ENCODE results near the gene CDAN1. TPM values are rescaled to one million over a fixed set of nuclear protein-coding genes. Genes with fewer than 3 reads are reported as not detected.

CDAN1 gene
- total RNA-seq, 2 donors from 2014 or later: 22.3 to 26.9 TPM

DNA sequence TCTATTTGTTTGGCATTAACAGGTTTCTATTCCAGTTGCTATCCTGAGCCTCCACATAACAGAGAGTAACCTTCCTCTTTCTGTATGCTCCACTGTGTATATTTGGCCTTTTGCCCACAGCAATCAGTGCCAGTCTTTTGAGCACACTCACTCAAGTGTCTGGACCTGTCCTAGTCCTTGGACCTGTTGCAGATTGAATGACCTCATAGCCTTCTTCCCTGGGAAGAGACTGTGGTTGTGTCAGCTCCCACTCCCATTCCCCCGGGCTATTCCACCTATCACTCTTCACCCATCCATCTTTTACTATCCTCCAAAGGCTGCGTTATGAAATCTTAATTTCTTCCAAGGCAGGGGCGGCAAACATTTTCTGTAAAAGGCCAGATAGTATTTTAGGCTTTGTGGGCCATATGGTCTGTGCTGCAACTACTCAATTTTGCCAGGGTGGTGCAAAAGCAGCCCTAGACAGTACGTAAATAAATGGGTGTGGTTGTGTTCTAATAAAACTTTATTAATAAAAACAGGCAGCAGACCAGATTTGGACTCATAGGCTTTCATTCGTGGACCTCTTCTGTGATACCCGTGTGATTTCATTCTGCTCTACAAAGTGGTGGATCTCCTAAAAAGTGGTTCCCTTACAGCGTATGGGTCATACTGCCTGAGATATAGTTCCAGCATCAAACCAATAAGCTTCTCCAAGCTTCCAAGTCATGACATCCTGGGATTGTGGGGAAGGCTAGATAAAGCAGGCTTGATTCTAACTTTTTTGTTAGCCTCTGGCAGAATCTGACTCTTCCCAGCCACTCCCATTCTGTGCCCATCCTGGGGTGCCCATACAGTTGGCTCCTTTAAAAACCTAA lies 57.4 kb downstream of the CDAN1 start:
- Histone ChIP-seq H3K27me3 (replicated peaks; ENCODE audit: insufficient read depth) (no peaks in the 10 kb centered on the region), H3K4me3 (no peak overlapping the region), H3K27ac (no peak overlapping the region), H3K4me1 (replicated peaks) (no peaks in the 10 kb centered on the region), H3K36me3 (peaks cover 0 to 4% of the 10 kb centered on the region in 2 donors), H3K9me3 (no peaks in the 10 kb centered on the region)
- TF ChIP-seq POLR2A (IDR thresholded peaks at IDR 0.05) (no peak), POLR2AphosphoS5 (IDR thresholded peaks at IDR 0.05) (no peak), CTCF (IDR thresholded peaks at IDR 0.05) (no peak)
- no peak for DNase-seq (ENCODE audit: low spot score)
- intact Hi-C loops (cut with DNase I): no loop called here
- WGBS: 76% methylated on average over 7 of the region's 7 CpGs

DNA sequence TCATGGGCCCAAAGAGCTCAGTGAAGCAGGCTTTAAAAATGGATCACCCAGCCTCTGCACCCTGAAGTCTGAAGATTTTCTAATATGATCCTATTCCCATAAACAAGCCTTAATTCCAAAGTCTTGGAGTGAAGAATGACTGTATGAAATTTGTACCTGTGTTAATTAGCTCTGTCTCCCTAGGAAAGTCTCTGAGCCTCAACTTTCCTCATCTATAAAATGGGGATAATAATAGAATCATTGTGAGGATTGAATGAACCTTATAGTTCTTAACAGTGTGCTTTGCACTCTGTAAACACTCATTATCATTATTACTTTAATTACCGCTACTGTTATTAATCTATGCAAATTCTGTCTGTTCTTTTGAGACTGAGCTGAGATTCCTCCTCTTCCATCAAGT lies 61.9 kb downstream of the CDAN1 start:
- no peak for DNase-seq (ENCODE audit: low spot score)
- no peak overlapping the region for H3K27ac ChIP-seq
- H3K9me3 ChIP-seq: no peaks in the 10 kb centered on the region
- H3K4me3 ChIP-seq: no peak overlapping the region
- H3K36me3 ChIP-seq: no peaks in the 10 kb centered on the region
- WGBS: 98% methylated on average over 1 of the region's 1 CpG
- TF ChIP-seq CTCF (IDR thresholded peaks at IDR 0.05): no peak
- no peak for TF ChIP-seq POLR2A (IDR thresholded peaks at IDR 0.05)
- TF ChIP-seq POLR2AphosphoS5 (IDR thresholded peaks at IDR 0.05): no peak
- H3K4me1 ChIP-seq (replicated peaks): no peaks in the 10 kb centered on the region
- H3K27me3 ChIP-seq (replicated peaks; ENCODE audit: insufficient read depth): no peaks in the 10 kb centered on the region
- intact Hi-C loops (cut with DNase I): no loop called here

DNA sequence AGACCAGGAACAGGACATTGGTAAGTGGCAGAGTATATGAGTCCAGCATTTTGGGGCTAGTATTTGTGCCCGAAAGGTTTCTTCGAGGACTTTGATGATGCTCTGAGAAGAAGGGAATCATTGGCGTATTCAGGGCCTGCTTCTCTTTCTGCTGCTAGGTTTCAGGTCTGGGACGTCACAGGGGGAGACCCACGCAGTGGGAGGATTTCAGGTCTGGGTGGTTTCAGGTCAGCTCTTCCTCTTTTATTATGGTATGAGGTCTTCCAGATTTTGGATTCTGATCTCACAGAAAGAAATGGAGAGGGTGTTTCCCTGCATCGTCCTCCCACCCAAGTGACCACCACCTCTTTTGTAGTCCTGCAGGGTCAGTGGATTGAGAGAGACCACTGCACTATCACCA lies 62.5 kb downstream of the CDAN1 start:
- WGBS: 94% methylated on average over 6 of the region's 6 CpGs
- Histone ChIP-seq H3K4me3 (no peak overlapping the region), H3K27me3 (replicated peaks; ENCODE audit: insufficient read depth) (no peaks in the 10 kb centered on the region), H3K36me3 (no peaks in the 10 kb centered on the region), H3K9me3 (no peaks in the 10 kb centered on the region), H3K4me1 (replicated peaks) (no peaks in the 10 kb centered on the region), H3K27ac (no peak overlapping the region)
- TF ChIP-seq POLR2A (IDR thresholded peaks at IDR 0.05) (no peak), POLR2AphosphoS5 (IDR thresholded peaks at IDR 0.05) (no peak), CTCF (IDR thresholded peaks at IDR 0.05) (no peak)
- no peak for DNase-seq (ENCODE audit: low spot score)
- intact Hi-C loops (cut with DNase I): no loop called here

Other genes with a start within 250 kb of the CDAN1 start
- gene ZNF106, start 246.0 kb downstream of the CDAN1 start, total RNA-seq: 10 to 100 TPM; 49.5 to 79.5 TPM
- 10 to 100 TPM; 86.1 to 93.9 TPM for gene SNAP23, start 241.5 kb downstream of the CDAN1 start, total RNA-seq
- 10 to 100 TPM in 1 of 2 donors, 1 to 10 TPM in 1; 9.8 to 21.8 TPM for gene LRRC57, start 188.3 kb downstream of the CDAN1 start, total RNA-seq
- gene HAUS2, start 188.3 kb downstream of the CDAN1 start, total RNA-seq: 10 to 100 TPM; 27.5 to 41.9 TPM
- gene STARD9, start 161.5 kb downstream of the CDAN1 start, total RNA-seq: 10 to 100 TPM in 1 of 2 donors, 1 to 10 TPM in 1; 2.6 to 45.8 TPM
- gene TTBK2, start 183.7 kb upstream of the CDAN1 start, total RNA-seq: 10 to 100 TPM; 20.4 to 30.3 TPM

All from prostate gland (tissue), 2 donors.